Measurements from ENCODE around the gene ZC3H4.
A peak's percentile ranks its signal among the peaks of the same experiment; 100 is the strongest.

The ZC3H4 gene

DNA sequence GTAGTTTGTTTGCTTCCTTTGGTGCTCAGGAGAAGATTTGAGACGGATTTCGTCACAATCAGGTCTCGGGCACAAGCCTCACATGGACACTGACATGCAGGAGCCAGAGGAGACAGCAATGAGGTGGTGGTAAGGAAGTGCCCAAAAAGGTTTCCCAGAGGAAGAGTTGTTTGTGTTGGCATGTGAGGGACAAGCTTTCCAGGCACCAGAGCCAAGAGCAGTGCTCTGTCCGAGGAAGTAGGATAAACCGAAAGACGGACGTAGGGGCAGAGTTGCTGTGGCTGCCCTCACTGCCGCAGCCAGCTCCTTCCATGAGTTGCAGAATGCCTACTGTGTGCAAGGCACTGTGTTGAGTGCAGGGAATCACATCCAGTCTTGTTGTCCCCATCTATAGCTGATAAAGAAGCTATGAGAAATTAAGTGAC lies 44.8 kb upstream of the ZC3H4 start:
- peak overlapping the region; percentile 47 for H3K9ac ChIP-seq (ENCODE audit: low read depth, low read length, poor library complexity, severe bottlenecking)
- H3F3A ChIP-seq (ENCODE audit: low read depth): peaks cover 33% of the 10 kb centered on the region
- no peaks in the 10 kb centered on the region for H3K27me3 ChIP-seq (ENCODE audit: insufficient read depth, low read length, poor library complexity, severe bottlenecking)
- peak overlapping the region; percentile 58 for H3K4me3 ChIP-seq (ENCODE audit: low read length, poor library complexity, severe bottlenecking)
- H3K4me2 ChIP-seq (ENCODE audit: low read depth, low read length, poor library complexity, severe bottlenecking): peak overlapping the region; percentile 78
- H3K36me3 ChIP-seq (ENCODE audit: insufficient read depth, low read length): peaks cover 78% of the 10 kb centered on the region
- TF ChIP-seq, protein P1, sequence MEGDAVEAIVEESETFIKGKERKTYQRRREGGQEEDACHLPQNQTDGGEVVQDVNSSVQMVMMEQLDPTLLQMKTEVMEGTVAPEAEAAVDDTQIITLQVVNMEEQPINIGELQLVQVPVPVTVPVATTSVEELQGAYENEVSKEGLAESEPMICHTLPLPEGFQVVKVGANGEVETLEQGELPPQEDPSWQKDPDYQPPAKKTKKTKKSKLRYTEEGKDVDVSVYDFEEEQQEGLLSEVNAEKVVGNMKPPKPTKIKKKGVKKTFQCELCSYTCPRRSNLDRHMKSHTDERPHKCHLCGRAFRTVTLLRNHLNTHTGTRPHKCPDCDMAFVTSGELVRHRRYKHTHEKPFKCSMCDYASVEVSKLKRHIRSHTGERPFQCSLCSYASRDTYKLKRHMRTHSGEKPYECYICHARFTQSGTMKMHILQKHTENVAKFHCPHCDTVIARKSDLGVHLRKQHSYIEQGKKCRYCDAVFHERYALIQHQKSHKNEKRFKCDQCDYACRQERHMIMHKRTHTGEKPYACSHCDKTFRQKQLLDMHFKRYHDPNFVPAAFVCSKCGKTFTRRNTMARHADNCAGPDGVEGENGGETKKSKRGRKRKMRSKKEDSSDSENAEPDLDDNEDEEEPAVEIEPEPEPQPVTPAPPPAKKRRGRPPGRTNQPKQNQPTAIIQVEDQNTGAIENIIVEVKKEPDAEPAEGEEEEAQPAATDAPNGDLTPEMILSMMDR (conservative IDR thresholded peaks at IDR 0.05; ENCODE audit: low read length): no peak
- no peak for TF ChIP-seq EZH2phosphoT487 (IDR thresholded peaks at IDR 0.05; ENCODE audit: borderline replicate concordance)
- no peak overlapping the region for H2AFZ ChIP-seq (ENCODE audit: low read length)
- peaks cover 36% of the 10 kb centered on the region for H3K4me1 ChIP-seq (ENCODE audit: insufficient read depth, low read length, poor library complexity, severe bottlenecking)
- H3K9me3 ChIP-seq (ENCODE audit: insufficient read depth, low read depth, low read length): no peaks in the 10 kb centered on the region
- peaks cover 65% of the 10 kb centered on the region for H3K79me2 ChIP-seq (ENCODE audit: insufficient read depth, low read length)
- H4K20me1 ChIP-seq (ENCODE audit: insufficient read depth, low read length, poor library complexity, severe bottlenecking): peaks cover 51% of the 10 kb centered on the region
- no peaks in the 10 kb centered on the region for H3K9me2 ChIP-seq (replicated peaks; ENCODE audit: low read depth, low read length)

DNA sequence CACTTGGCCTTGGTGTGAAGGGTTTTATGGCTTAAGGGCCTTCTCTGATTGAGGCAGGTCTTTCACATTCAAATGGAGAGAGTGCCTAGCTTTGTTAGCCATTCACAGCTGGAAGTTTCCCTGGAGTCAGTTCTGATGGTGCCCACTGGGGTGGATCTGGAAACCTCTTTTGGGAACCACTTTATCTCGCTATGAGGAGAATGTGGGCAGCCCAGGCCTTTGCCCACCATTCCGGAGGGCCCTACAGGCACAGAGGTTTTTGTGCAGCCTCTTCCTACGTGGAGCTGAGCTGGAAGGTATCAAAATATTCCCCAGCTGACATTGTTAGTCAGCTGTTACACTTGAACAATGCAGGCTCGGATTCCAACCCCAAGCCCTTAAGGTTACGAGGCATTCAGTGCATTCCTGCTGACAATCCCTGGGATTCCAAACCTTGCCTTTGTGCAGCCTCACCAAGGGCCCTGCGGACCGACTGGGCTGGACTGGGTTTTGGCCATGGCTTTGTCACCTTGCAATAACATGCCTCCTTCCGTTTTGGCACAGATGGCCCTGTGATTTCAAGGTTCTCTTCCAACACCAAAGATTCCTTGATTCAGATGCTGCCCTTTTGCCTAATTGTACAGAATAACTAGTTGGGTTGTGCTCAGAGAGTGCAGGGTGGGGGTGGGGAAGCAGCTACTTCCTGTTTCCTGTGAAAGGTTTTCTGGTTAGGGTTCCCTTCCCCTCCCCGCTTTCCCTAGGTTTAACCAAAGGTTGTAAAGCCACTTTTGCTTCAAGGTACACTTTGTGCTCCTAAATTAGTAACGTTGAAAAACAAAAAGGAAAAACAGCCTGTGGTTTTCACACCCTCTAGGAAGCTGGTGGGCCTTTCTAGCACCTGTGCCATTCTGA lies 44.1 kb upstream of the ZC3H4 start:
- TF ChIP-seq, protein P1 (conservative IDR thresholded peaks at IDR 0.05; ENCODE audit: low read length): no peak
- no peak for TF ChIP-seq EZH2phosphoT487 (IDR thresholded peaks at IDR 0.05; ENCODE audit: borderline replicate concordance)
- no peaks in the 10 kb centered on the region for H3K9me2 ChIP-seq (replicated peaks; ENCODE audit: low read depth, low read length)
- no peaks in the 10 kb centered on the region for H3K9me3 ChIP-seq (ENCODE audit: insufficient read depth, low read depth, low read length)
- H3K4me3 ChIP-seq (ENCODE audit: low read length, poor library complexity, severe bottlenecking): peak overlapping the region; percentile 58
- peak overlapping the region; percentile 78 for H3K4me2 ChIP-seq (ENCODE audit: low read depth, low read length, poor library complexity, severe bottlenecking)
- peaks cover 33% of the 10 kb centered on the region for H3F3A ChIP-seq (ENCODE audit: low read depth)
- H3K4me1 ChIP-seq (ENCODE audit: insufficient read depth, low read length, poor library complexity, severe bottlenecking): peaks cover 36% of the 10 kb centered on the region
- no peaks in the 10 kb centered on the region for H3K27me3 ChIP-seq (ENCODE audit: insufficient read depth, low read length, poor library complexity, severe bottlenecking)
- peaks cover 53% of the 10 kb centered on the region for H4K20me1 ChIP-seq (ENCODE audit: insufficient read depth, low read length, poor library complexity, severe bottlenecking)
- H3K9ac ChIP-seq (ENCODE audit: low read depth, low read length, poor library complexity, severe bottlenecking): peak overlapping the region; percentile 47
- H3K36me3 ChIP-seq (ENCODE audit: insufficient read depth, low read length): peaks cover 81% of the 10 kb centered on the region
- H3K79me2 ChIP-seq (ENCODE audit: insufficient read depth, low read length): peaks cover 63% of the 10 kb centered on the region
- H2AFZ ChIP-seq (ENCODE audit: low read length): no peak overlapping the region

DNA sequence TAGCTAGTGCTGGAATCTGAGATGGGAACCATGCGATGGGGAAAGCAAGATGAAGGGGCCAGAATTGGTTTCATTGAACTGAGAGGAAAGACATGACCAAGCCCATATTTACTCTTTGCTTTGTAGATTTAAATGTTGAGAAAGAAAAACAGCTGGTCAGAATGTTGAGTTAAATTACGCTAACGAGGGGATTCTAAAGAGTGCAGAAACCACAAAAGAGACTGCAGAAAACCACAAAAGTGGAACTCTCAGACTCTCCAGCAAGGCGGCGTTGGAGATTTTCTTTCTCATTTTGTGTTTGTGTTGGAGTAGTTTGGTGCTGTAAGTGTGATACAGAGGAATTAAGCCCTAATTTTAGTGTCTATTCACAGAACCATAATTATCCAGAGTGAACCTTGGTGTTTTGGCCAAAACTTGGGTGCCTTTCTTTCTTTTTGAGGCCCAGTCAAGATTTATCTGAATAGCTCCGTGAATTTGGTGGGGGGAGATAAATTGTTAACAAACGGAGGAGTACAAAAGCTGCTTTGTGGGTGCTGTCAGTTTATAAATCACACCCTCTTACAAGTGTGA lies 43.4 kb upstream of the ZC3H4 start:
- Histone ChIP-seq H3K79me2 (ENCODE audit: insufficient read depth, low read length) (peaks cover 61% of the 10 kb centered on the region; the same call in 1 of the 2 replicates), H2AFZ (ENCODE audit: low read length) (no peak overlapping the region), H3K36me3 (ENCODE audit: insufficient read depth, low read length) (peaks cover 81% of the 10 kb centered on the region), H3K9ac (ENCODE audit: low read depth, low read length, poor library complexity, severe bottlenecking) (no peak overlapping the region), H3F3A (ENCODE audit: low read depth) (peaks cover 33% of the 10 kb centered on the region), H3K9me2 (replicated peaks; ENCODE audit: low read depth, low read length) (no peaks in the 10 kb centered on the region), H3K4me1 (ENCODE audit: insufficient read depth, low read length, poor library complexity, severe bottlenecking) (peaks cover 36% of the 10 kb centered on the region), H3K9me3 (ENCODE audit: insufficient read depth, low read depth, low read length) (no peaks in the 10 kb centered on the region), H3K27me3 (ENCODE audit: insufficient read depth, low read length, poor library complexity, severe bottlenecking) (no peaks in the 10 kb centered on the region), H3K4me2 (ENCODE audit: low read depth, low read length, poor library complexity, severe bottlenecking) (peak overlapping the region; percentile 78), H4K20me1 (ENCODE audit: insufficient read depth, low read length, poor library complexity, severe bottlenecking) (peaks cover 58% of the 10 kb centered on the region), H3K4me3 (ENCODE audit: low read length, poor library complexity, severe bottlenecking) (no peak overlapping the region)
- TF ChIP-seq EZH2phosphoT487 (IDR thresholded peaks at IDR 0.05; ENCODE audit: borderline replicate concordance): no peak
- TF ChIP-seq, protein P1 (conservative IDR thresholded peaks at IDR 0.05; ENCODE audit: low read length): no peak

Data from Loucy (cell line).